Measurements from ENCODE around the gene KRT77.

KRT77 gene

DNA sequence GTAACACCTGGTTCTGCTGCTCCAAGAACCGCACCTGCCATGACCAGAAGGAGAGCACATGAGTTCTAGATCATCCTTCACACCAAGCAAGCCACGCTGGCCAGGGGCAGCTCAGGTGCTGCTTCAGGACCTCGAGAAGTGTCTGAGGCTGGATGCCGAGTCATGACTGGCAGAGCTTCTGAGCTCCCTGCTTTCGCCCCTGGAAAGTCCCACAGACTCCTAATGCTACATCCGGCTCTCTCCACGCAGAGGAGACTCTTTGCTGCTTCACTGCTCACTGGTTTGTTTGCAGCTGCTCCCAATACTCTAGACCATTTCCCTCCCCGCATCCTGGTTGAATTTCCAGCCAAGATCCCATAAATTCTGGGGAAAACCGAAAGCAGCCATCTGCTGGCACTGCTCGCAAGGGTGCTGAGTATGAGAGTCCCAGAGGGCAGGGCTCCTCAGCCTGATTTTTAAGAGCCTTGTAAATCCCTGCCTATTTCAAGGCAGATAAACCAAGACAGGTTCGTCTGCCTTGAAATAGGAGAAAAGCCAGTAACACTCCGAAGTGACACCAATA is 52.7 kb downstream of the KRT77 start:
- DNase-seq: no peak

- DNase-seq: no peak
Measured at GRCh38 chr12:52649066-52649465, 54.3 kb downstream of the KRT77 start.

DNA sequence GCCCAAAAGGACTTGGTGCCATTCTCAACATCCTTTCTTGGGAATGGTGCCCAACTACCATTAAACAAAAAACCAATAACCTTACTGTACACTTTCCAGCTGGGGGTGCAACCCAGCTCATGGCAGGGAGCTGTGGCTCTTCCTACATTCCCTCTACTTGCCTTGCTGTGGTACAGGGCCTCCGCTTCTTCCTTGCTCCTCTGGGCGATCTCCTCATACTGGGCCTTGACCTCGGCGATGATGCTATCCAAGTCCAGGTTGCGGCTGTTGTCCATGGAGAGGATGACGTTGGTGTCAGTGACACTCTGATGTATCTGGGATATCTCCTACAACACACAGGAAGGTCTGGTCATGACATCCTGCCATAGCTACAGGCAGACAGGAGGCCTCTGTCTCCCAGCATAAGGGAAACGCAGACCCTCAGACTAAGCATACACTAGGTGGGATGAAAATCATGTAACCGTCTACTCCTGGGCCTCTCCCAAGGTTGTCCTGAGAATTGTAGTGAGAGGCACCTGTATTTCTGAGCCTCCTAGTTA is 55.2 kb downstream of the KRT77 start:
- no peak for DNase-seq

DNA sequence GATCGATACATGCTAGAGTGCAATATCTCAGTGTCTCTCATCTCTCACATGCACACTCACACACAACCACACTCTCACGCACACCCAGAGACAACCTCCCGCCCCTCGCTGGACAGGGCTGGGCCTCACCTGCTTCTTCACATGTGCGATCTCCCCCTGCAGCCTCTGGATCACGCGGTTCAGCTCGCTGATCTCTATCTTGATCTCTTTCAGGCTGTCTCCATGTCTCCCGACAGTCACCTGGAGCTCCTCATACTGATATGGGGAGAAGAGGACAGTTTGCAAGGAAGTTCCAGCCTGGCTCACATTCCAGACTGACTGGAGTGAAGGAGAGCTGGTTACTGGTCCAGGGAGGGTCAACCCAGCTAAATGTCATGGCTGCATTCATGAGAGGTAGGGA is 55.7 kb downstream of the KRT77 start:
- DNase-seq: no peak

DNA sequence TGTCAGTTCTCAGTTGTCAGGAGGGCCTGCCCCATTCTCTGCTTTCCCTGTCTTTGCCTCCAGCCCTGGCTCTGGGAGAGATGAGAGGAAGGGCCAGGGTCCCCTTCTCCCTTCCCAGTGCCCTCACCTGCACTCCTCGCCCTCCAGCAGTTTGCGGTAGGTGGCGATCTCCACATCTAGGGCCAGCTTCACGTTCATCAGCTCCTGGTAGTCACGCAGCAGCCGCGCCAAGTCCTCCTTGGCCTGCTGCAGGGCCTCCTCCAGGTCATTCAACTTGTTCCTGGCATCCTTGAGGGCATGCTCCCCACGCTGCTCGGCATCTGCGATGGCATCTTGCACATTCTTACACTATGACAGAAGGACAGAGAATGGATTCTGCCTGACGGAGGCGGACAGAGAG is 56.7 kb downstream of the KRT77 start:
- no peak for DNase-seq

- no peak for DNase-seq
Measured at GRCh38 chr12:52645982-52646381, 57.3 kb downstream of the KRT77 start.

DNA sequence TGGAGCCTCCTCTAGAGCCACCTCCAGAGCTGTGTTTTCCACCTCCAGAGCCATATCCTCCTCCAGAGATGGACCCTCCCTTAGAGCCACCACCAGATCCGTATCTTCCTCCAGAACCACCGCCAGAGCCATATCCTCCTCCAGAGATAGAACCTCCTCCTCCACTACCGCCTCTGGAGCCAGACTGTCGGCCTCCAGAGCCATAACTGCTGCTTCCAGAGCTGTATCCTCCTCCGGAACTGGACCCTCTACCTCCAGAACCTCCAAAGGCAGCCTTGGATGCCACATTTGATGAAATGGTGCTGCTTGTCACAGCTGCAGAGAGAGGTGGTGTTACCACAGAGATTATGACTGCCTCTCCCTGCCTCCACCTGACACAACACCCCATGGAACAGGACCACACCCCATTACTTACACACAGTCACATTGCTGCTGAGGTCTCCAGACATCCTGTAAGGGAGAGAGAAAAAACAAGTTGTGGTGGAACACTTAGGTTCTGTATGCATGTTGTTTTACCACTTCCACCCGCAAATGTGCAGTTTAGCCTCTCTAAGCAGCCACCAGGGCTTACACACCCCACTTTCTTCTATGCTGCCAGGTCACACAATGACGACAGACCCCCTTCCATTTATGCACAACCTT is 58.1 kb downstream of the KRT77 start:
- DNase-seq: no peak

GRCh38 chr12:52644078-52644415 is 59.3 kb downstream of the KRT77 start:
- no peak for DNase-seq

GRCh38 chr12:52643233-52644077 is 59.9 kb downstream of the KRT77 start:
- DNase-seq: no peak

DNA sequence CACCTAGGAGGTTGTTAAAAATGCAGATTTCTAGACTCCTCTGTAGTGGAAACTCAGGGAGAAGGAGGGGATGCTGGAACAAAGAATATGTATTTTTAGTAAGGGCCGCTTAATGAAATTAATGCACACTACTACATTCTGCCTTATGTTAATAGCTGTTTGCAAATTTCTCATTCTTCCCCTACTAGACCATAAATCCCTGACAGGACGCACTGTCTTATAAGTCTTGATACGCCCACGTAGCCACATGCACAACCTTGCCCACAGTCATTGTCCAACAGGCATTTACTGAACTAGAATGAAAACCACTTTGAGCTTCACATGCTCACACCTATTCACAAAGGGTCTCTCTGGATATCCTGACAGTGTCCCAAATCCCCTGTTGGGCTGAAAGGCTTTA is 61.9 kb downstream of the KRT77 start:
- no peak for DNase-seq

Data from NCI-H510A treated with DMSO at 0.1 percent for 48 hours (cell line).